ENCODE data around the gene DLK1.

Gene DLK1

DNA sequence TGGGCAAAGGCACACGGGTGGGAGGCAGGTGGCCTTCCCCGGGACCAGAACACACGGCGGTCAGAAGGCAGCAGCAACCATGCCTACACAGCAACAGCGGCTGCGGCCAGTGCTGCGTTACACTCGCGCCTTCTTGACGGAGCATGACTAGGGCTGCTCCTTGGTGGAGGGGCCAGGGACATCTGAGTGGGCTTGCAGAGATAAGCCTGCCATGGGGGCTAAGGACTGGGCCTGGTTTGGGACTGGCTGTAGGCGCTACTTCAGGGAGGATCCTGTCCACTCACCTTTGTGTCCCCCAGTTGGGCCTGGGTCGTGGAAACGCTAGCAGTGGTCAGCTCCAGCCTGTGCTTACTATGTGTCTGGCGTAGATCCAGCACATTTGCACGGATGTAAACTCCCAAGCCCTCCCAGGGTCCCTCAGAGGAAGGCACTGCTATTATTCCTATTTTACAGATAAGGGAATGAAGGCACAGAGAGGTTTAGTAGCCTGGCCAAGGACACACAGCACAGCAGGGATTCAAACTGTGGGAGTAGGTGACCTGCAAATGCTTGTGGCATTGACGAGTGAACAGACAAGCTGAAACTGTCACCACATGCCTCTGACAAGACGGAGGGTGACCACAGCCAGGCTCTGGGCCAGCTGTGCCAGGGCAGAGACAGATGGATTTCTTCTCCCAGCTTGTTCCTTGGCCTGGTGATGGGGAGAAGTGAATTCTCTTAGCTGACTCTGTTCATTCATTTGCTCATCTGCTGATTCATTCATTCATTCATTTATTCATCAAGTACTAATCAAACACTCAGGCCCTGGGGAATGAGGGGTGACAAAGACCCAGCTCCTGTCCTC, 31.9 kb upstream of the DLK1 start:
- DNase-seq, result no peak

DNA sequence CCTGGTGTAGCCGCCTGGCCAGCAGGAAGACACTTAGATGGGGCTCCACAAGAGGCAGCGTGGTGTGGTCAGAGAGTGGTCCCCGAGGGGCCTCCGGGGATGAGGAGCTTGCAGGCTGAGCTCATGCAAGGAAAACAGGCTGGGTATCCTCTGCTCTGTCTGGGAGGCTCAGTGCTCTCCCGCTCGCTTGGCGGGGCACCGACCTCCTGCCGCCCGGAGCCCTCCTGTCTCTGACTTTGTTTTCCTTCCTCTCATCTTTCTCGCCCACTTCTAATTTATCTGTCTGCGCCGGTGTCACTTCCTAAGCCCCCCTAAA, 31.3 kb upstream of the DLK1 start:
- no peak for DNase-seq

DNA sequence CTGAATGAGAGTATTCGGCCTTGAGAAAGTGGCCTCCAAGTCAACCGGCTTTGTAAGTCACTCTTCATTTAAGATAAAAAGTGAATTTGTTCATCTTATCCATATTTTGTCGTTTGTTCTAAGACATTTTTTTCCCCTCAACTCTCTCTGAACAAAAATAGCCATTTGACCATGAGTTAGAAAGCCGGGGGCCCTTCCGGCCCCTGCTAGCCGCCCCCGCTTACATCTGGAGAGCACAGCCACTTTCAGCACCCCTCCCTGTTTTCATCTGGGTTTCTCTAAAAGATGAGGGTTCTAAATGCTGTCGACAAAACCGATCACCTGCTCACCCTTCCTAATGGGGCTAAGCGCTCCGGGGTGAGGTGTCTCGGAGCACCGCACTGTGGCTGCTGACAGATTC, 30.7 kb upstream of the DLK1 start:
- no peak for DNase-seq

DNA sequence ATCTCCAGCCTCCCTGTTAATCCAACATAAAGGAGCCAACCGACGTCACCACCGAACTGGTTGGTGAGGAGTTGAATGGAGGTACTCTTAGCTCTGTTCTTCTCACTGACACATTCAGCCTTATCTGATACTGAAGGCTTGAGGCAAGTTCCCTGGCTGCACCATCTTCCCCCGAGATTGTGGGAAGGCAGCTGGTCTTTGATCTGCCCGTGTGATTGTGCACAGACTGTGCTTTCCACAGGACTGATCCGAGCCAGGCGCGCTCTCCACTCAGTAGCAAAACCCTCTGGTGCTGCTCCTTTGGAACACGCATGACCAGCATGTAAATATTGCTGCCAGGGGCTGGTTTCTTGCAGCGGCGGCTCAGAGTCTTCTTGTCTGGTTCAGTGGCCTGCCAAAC, 30.1 kb upstream of the DLK1 start:
- DNase-seq, result peak; percentile 33 to 43

DNA sequence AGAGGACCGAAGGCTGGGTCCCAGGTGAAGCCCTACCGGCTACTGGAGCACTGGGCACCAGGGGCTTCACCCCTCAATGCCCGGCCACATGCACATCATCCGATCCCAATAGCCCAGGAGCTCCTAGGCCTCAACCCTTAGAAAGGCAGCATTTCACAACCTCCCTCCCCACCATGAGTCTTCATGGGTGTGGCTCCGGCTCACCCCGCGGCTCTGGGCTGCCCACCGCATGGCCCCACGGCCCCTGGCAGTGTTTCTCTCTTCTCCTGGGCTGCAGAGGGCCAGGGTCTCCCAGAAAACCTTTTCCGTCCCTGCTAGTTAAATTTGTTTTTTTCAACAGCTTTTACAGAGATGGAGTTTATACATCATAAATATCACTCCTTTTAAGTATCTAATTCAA, 28.6 kb upstream of the DLK1 start:
- DNase-seq, result no peak

DNA sequence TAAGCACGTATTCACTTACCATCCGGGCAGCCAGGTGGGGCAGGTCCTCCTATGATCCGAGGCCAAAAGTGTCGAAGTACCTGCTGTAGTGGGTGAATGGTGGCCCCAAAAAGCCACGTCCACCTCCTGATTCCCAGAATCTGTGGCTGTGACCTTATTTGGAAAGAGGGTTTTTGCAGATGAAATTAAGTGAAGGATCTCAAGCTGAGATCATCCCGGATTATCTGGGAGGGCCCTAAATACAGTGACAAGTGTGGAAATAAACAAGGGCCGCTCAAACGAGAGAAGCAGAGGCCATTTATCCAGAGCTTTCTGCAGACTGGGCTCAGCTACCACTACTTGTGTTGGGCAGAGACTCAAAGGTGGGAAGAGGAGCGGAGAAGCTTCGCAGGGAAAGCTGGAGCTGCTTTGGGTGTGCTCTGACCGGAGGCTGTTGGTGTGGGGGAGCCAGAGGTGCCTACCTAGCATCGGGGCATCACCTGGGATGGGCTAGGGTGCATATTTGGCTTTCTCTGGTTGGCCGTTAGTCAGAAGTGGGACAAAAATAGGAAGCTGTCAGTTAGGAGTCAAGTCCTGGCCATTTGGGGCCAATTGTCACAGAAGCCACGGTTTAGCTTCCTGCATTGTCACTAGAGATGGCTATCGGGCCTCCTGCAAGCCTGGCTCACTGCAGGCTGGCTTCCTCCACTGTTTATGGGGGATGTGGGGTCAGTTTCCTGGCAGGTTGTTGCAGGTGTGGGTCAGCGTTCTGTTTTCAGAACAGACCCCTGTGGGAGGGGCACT, 27.8 kb upstream of the DLK1 start:
- DNase-seq, result no peak

DNA sequence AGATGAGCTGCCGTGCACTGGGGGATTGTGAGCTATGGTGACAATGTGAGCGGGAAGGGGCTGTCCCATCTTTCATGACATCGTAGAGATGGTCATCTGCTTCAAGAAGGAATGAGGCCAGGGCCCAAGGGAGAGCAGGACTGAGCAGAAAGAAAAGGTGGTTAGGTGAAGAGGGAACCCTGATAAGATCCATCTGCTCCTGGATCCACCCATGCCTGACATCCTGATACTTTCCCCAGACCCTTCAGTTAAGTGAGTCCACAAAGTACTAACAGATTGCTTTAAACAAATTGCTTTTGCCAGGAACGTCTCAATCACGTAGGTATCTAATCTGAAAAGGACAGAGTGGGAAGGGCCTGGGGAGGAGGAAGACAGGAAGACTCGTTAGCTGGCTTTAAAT, 25.4 kb upstream of the DLK1 start:
- DNase-seq, result no peak

DNA sequence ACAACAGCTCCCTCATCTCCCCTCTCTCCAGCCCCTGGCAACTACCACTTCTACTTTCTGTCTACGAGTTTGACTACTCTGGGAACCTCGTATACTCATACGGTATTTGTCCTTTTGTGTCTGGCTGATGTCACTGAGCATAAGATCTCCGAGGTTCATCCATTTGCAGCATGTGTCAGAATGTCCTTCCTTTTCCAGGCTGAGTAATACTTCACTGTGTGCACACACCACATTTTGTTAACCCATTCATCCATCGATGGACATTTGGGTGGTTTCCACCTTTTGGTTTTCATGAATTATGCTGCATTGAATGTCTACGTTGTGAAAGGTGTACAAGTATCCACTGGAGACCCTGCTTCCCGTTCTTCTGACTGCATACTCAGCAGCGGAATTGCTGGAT, 24.1 kb upstream of the DLK1 start:
- no peak for DNase-seq

DNA sequence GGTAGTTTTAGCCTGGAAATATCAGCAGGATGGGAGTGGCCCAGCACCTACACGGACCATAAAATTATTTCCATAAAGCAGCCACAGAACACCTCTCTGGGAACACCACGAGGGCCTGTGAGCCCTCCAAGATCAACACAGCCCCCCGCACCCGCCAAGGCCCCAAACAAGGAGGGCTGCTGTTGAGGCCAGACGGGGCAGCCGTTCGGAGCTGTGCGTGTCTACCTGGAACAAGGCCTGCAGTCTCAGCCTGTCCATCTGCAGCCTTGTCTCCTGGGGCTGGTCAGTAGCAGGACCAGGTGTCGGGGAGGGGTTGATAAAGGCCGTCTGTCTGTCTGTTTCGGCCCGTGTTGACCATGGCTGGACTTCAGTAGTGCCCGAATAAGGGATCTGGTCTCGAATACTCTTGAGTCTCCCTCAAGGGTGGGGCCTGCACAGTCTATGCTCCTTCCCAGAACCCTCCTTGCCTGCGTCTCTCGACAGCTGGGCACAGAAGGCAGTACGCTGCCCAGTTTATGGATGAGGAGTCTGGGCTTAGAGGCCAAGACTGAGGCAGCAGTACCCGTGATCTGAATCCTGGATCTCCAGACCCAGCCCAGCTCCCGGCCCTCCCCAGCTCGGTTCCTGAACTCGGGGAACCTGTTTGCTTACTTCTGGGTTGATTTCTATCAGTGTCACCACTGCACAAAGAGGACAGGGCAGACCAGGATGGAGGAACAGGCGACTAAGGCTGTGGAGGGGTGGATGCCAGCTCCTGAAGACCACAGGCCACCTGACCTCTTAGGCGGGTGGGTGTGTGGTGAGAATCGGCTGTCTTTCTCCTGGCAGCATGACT, 23.1 kb upstream of the DLK1 start:
- peak in 1 of 2 experiments; percentile 33 for DNase-seq

DNA sequence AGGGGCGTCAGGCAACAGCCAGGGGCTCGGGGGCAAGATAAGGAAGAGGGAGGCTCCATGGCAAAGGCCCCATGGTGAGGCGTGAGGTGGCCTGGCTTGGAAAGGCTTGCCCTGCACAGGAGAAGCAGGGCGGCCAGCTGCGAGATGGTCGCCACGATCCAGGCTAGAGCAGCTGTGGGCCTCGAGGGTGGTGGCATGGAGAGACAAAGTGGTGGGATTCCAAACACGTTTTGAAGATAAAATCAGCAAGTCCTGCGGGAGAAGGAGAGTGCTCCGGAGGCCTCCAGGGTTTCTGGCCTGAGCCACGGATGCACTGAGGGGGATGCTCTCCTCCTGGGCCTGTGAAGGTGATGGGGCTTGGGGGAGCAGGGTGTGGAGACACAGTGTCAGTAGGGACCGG, 20.5 kb upstream of the DLK1 start:
- DNase-seq, result no peak

DNA sequence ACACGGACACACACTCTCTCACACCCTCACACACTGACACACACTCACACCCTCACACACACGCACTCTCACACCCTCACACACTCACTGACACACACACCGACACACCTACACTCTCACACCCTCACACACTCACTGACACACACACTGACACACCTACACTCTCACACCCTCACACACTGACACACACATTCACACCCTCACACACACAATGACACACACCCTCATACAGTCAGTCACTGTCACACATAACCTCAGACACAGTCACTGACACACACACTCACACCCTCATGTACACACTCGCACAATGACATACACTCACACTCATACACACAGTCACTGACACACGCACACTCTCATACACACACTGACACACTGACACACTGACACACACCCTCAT, 19.8 kb upstream of the DLK1 start:
- no peak for DNase-seq

DNA sequence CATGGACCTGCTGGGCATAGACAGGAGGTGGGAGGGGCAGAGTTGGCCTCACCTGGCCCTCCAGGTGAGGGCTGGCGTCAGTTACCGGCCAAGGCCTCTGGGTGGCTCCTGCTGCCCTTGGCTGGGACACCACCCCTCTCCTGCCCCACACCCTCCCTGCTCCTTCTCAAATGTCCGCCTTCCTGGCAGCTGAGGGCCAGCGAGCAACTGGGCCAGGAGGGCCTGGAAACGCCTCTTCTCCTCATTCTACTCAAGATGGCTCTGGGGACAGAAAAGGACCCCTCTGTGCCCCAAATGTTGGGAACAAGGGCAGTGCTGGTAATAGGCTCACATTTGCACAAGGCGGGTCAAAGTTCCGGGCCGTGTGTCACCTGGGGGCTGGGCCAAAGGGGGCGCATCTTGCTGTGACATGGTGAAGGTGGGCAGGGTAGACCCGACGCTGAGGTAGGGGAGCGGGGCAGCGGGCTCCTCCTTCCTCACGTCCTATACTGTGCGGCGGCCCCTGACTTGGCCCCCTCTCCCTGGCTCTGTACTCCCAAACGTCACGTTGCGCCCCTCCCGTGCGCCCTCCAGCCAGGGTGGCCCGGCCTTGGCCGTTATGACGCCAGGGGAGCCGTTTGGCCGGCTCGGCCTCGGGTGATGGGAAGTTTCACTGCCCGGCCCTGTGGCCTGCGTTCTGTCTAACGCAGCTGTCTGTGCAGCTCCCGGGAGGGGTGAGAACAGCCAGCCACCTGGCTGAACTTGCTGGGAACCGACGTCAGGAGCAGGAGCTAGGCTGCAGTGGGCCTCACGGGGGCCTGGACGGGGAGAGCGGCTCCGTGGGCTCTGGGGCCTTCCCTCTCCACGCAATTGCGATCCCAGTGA, 18.0 kb upstream of the DLK1 start:
- peak; percentile 8 to 71 for DNase-seq

DNA sequence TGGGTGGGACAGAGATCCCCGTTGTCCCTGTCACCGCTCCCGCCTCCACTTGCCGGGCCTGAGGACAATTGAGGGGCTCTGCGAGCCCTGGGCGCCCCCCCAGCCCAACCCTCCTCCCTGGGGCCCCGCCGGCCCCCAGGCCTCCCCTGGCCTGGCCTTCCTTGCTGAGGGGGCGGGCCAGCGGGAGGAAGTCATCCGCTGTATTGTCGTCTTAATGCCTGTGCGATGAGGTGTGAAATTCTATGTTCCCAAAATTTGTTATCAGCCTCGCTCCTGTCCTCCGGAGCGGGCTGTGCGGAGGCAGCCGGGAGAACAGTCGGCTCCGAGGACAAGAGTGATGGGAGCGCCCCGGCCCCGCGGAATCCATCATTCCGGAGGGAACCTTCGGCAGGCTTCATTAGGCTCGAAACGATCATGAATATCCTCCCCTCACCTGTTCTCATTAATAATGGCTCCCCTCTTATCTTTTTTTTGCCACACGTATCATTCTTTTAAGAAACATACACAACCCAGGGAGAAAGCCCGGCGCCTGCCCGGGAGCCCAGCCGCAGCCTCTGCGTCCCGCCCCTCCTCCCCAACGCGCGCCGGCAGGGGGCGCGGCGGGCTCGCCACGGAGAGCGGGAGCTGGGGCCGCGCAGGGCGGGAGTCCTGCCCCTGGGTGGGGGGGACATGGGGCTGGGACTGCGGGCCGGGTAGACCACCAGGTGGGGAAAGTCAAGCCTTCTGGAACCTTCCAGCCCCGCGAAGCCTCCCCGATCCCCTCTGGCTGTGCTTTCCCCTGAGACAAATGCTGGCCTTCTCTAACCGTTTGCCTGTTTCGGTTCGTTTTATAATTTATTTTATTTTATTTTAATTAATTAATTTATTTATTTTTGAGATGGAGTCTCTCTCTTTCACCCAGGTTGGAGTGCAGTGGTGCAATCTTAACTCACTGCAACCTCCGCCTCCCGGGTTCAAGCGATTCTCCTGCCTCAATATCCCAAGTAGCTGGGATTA, 17.1 kb upstream of the DLK1 start:
- peak in 1 of 2 experiments; percentile 65 for DNase-seq

DNA sequence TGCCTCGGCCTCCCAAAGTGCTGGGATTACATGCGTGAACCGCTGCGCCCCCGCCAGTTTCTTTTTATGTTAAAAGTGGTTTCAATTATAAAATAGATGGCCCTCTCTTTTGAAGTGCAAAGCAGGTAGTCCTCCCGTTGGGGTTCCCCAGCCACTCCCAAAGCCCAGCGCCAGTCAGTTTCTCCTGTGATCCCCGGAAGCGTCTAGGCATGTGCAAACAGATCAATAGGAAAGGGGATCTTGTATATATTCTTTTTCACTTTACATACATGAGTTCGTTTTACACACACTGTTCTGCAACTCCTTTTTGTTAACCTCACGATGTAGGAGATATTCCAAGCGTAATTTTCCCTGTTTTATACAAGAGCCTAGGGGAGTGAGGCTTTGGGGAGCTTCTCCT, 16.3 kb upstream of the DLK1 start:
- no peak for DNase-seq

DNA sequence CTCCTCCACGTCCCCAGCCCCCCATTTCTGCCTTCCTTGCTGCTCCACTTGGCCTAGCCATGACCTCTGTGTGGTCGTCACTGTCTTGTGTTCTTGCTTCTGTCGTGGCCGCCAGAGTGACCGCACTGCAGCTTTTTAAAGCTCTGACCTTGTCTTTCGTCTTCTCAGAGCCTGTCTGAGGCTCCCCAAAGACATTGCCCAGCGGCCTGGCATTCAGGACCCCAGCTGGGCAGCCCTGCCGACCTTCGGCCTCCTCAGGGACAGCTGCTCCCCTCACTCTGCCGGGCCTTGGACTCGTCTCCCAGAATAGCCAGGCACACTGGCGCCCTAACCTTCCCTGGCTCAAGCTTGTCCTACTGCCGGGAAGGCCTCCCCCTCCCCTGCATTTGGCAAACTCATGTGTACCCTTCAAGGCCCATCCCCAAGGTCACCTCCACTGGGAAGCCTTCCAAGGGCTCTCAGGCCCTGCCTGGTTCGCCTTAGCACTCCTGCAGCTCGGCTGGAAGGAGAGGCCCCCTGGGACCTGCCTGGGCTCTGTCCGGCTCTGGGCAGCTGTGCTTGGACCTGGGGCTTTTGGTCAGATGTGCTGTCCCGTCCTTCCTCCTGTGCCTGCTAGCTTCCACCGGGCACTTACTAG, 15.7 kb upstream of the DLK1 start:
- DNase-seq, result no peak

DNA sequence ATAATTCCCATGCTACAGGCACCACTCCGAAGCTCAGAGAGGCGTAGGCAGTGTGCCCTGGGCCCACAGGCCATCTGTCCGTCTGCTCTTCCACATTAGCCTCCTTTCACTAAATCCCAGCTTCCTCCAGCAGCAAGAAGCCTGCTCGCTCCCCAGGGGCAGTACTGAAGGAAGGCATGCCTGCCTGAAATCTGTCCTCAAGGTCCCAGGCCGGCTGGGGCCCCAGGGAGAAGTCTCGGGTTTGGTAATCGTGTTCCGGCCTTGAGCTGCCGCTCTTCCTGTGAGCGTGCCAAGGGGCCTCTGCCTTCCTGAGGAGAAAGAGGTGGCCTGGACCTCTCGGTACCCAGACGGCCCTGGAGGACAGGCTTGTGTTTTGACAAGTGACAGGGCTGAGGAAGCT, 15.2 kb upstream of the DLK1 start:
- DNase-seq, result no peak

DNA sequence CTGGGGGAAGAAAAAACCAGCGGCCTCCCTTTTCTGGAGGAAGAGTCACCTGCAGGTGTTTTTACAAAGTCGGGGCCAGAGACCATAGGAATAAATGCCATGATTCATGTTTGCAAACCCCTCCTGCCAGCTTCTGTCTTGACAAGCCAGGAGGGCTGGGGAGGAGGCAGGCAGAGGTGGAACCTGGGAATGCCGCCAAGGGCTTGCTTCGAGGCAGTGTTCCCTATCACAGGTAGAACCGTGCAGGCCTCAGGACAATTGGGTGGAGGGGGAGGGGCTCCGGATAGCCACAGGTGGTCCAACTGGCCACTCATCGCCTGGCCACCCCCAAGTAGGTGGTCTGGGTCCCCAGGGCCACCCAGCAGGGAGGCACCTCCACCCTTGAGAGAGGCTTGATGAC, 14.2 kb upstream of the DLK1 start:
- no peak for DNase-seq

DNA sequence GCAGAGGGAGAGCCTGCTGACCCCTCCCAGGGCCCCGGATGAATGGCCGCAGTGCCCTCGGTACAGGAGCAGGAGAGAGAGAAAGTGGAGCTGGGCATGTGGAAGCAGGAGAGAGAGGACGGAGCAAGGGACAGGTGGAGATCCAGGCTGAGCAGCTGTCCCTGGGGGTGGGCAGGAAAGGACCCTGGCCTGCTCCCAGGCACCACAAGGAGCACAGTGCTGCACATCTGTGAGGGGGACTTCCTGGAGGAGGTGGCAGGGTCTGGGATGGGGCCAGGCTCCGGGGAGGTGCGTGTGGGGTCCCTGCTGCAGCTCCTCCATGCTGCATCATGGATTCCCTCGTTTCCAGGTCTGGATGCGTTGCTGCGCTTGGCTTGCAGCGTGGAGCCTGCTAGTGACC, 13.0 kb upstream of the DLK1 start:
- DNase-seq, result no peak

DNA sequence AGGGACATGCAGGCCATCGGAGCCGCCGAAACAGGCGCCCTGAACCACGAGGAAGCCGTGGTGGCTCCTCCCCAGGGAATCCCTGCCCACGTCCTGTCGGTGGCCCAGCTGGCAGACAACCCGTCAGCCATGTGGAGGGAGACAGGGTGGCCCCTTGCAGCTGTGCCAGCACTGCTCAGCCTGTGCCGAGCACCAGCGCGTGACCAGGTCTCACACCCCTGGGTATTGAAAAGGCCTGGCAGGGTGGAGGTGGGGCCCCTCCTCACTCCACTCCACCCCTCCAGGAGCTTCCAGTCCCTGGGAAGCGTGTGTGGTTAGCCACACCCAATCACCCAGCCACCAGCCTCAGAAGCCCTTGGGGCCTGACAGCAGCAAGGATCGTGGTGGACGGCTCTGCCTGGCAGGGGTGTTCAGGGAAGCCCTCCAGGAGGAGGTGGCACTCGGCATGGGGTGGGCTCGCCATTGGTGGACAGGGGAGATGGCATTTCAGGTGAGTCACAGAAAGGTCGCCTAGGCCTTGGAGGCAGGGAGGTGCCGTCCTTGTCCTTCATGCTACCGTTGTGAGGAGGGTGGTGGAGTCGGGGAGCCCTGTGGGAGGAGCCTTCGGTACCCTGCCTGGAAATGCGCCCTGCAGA, 12.3 kb upstream of the DLK1 start:
- peak in 1 of 2 experiments; percentile 41 for DNase-seq

DNA sequence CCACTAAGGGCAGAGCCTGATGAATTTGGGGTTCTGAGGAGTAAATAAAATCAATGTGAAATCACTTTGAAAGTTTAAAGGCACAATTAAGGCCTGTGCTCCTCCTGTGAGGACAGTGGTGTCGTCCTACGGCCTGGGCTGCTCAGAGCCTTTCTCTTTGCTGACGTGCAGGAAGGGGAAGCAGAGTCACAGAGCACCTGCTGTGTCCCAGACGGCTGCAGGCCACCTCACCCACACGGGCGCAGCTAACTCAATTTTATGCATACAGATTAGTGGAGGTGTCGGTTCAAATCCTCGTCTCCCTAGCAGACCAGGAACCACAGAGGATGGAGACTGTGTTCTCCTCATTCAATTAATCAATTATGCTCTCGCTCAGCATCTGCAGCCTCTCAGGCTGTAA, 11.4 kb upstream of the DLK1 start:
- DNase-seq, result no peak

All from NCI-H526 (cell line).